Mesenchymal stem cell (in vitro differentiated cells and primary cell): ENCODE measurements around the gene TNFRSF25.
A peak's percentile ranks its signal among the peaks of the same experiment; 100 is the strongest.
"Not testable (repeated sequence)": the region's sequence is repeated elsewhere in the genome, so short reads cannot be mapped to it uniquely, and the experiment has no call there.

Experiments
- DNase-seq: peaks from one replicate; pipeline ENCODE4 v3.0.0-alpha.2; 2013
- H2AFZ ChIP-seq: one replicate; pipeline ENCODE4 v1.6.1; 2013; ENCODE audit warnings: low read depth, mild to moderate bottlenecking, control low read depth, inconsistent platforms, low read length, moderate library complexity
- H2AK5ac ChIP-seq: 2 replicates; pipeline ENCODE4 v1.6.1; 2013; ENCODE audit warnings: low read length, moderate library complexity, mild to moderate bottlenecking, inconsistent platforms; ENCODE audit not compliant: severe bottlenecking
- H2BK120ac ChIP-seq: one replicate; pipeline ENCODE4 v1.6.1; 2013; ENCODE audit warnings: low read depth, mild to moderate bottlenecking, inconsistent platforms, low read length, moderate library complexity
- H2BK12ac ChIP-seq, 2 experiments: one replicate each; pipeline ENCODE4 v1.6.1; 2013; ENCODE audit warnings: inconsistent platforms in 2 of 2, low read length in 2 of 2, mild to moderate bottlenecking in 2 of 2, moderate library complexity in 2 of 2, control low read depth in 1 of 2
- H2BK15ac ChIP-seq: one replicate; pipeline ENCODE4 v1.6.1; 2013; ENCODE audit warnings: mild to moderate bottlenecking, low read depth, inconsistent platforms; ENCODE audit not compliant: poor library complexity, severe bottlenecking
- H2BK5ac ChIP-seq: 2 replicates; pipeline ENCODE4 v1.6.1; 2013; ENCODE audit warnings: low read depth, mild to moderate bottlenecking, low read length, control low read depth, inconsistent platforms; ENCODE audit not compliant: poor library complexity, severe bottlenecking
- H3K14ac ChIP-seq, 2 experiments: one replicate each; pipeline ENCODE4 v1.6.1; 2013; ENCODE audit warnings: inconsistent platforms in 2 of 2, low read length in 2 of 2, control low read depth in 1 of 2, mild to moderate bottlenecking in 1 of 2, moderate library complexity in 1 of 2
- H3K18ac ChIP-seq, 2 experiments: one replicate each; pipeline ENCODE4 v1.6.1; 2013; ENCODE audit warnings: inconsistent platforms in 2 of 2, low read length in 2 of 2, control low read depth in 1 of 2, low read depth in 1 of 2, mild to moderate bottlenecking in 1 of 2
- H3K23ac ChIP-seq, 2 experiments: one replicate each; pipeline ENCODE4 v1.6.1; 2013; ENCODE audit warnings: inconsistent platforms in 2 of 2, low read length in 2 of 2, mild to moderate bottlenecking in 2 of 2, moderate library complexity in 2 of 2, control low read depth in 1 of 2
- H3K27ac ChIP-seq: 2 replicates; pipeline ENCODE4 v1.5.1; 2013; ENCODE audit warnings: mild to moderate bottlenecking, moderate library complexity, low read length, control low read depth, inconsistent platforms; ENCODE audit not compliant: poor library complexity, severe bottlenecking
- H3K27me3 ChIP-seq, 2 experiments: 2 replicates each; pipeline versions ENCODE4 v1.6.1 to v1.7.0; 2013; ENCODE audit warnings: low read length in 2 of 2, mild to moderate bottlenecking in 2 of 2, moderate library complexity in 2 of 2, control low read depth in 1 of 2, inconsistent platforms in 1 of 2; ENCODE audit not compliant: control insufficient read depth in 1 of 2, insufficient read depth in 1 of 2
- H3K36me3 ChIP-seq, 2 experiments: 2 replicates each; pipeline versions ENCODE4 v1.6.1 to v1.7.0; 2013; ENCODE audit warnings: low read length in 2 of 2, control low read depth in 1 of 2, inconsistent platforms in 1 of 2, low read depth in 1 of 2, mild to moderate bottlenecking in 1 of 2; ENCODE audit not compliant: insufficient read depth in 2 of 2, control insufficient read depth in 1 of 2
- H3K4ac ChIP-seq, 2 experiments: one replicate each; pipeline ENCODE4 v1.6.1; 2013; ENCODE audit warnings: inconsistent platforms in 2 of 2, low read length in 2 of 2, mild to moderate bottlenecking in 2 of 2, moderate library complexity in 2 of 2, control low read depth in 1 of 2, low read depth in 1 of 2
- H3K4me1 ChIP-seq: 2 replicates; pipeline ENCODE4 v1.6.1; 2013; ENCODE audit warnings: low read depth, low read length, control low read depth; ENCODE audit not compliant: control insufficient read depth, insufficient read depth
- H3K4me2 ChIP-seq: 2 replicates; pipeline ENCODE4 v1.6.1; 2013; ENCODE audit warnings: low read length, mild to moderate bottlenecking, inconsistent platforms; ENCODE audit not compliant: poor library complexity, severe bottlenecking
- H3K4me3 ChIP-seq, 2 experiments: 2 replicates each; pipeline versions ENCODE4 v1.5.1 to v1.7.0; 2013; ENCODE audit warnings: low read length in 2 of 2, mild to moderate bottlenecking in 2 of 2, control low read depth in 1 of 2, low read depth in 1 of 2; ENCODE audit not compliant: insufficient read depth in 1 of 2
- H3K79me1 ChIP-seq: replicated peaks from 2 replicates; pipeline ENCODE4 v1.6.1; 2013; ENCODE audit warnings: mild to moderate bottlenecking, control low read depth, low read length, inconsistent platforms; ENCODE audit not compliant: poor library complexity, severe bottlenecking
- H3K9ac ChIP-seq: 2 replicates; pipeline ENCODE4 v1.7.0; 2013; ENCODE audit warnings: mild to moderate bottlenecking, low read length, moderate library complexity
- H3K9me3 ChIP-seq: 2 replicates; pipeline ENCODE4 v1.7.0; 2013; ENCODE audit warnings: mild to moderate bottlenecking, low read length; ENCODE audit not compliant: control insufficient read depth
- H4K8ac ChIP-seq: one replicate; pipeline ENCODE4 v1.6.1; 2013; ENCODE audit warnings: inconsistent platforms, mild to moderate bottlenecking, low read length, moderate library complexity
- H4K91ac ChIP-seq: one replicate; pipeline ENCODE4 v1.6.1; 2013; ENCODE audit warnings: mild to moderate bottlenecking, low read length, inconsistent platforms
- WGBS: methylation state at CpG from one replicate; pipeline ENCODE4 v1.1.7; 2013; ENCODE audit warnings: mixed read lengths; 5-methylcytosine and 5-hydroxymethylcytosine counted together

Gene TNFRSF25

DNA sequence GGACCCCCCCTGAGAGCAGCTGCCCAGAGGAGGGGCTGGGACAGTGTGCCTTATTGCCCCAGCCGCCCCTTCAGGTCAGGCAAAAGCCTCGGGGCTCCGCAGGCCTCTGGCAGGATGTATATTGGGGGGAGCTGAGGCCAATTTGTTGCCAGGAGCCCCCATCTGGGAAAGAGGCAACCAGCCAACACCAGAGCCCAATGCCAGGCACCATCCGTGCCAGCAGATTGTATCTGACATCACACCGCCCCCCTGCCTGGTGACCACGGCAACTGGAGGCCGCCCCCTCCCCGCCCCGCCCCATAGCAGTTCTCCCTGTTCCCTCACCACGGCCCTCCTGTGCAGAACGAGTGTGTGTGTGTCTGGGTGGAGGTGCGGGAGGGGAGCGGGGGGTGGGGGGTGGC, 29.1 kb upstream of the TNFRSF25 start:
- no peak overlapping the region for H3K9ac ChIP-seq
- WGBS, result 86% methylated on average over 7 of the region's 13 CpGs
- no peak overlapping the region for H4K91ac ChIP-seq
- no peak overlapping the region for H4K8ac ChIP-seq
- no peak overlapping the region for H3K14ac ChIP-seq
- H2BK120ac ChIP-seq, result no peak overlapping the region
- peaks cover 0 to 4% of the 10 kb centered on the region in 2 experiments for H3K27me3 ChIP-seq
- no peak overlapping the region for H3K4me2 ChIP-seq
- no peak overlapping the region for H3K18ac ChIP-seq
- H2AK5ac ChIP-seq, result no peak overlapping the region
- no peak overlapping the region for H2AFZ ChIP-seq
- H3K4ac ChIP-seq, result no peak overlapping the region
- peaks cover 21% of the 10 kb centered on the region for H3K79me1 ChIP-seq
- H3K23ac ChIP-seq, result no peak overlapping the region
- H2BK15ac ChIP-seq, result peak overlapping the region; percentile 33
- DNase-seq, result no peak
- H3K36me3 ChIP-seq, result peaks cover 0 to 6% of the 10 kb centered on the region in 2 experiments
- peaks cover 47% of the 10 kb centered on the region for H3K4me1 ChIP-seq
- H2BK5ac ChIP-seq, result no peak overlapping the region
- no peak overlapping the region for H2BK12ac ChIP-seq
- no peak overlapping the region for H3K27ac ChIP-seq
- H3K9me3 ChIP-seq, result no peaks in the 10 kb centered on the region
- H3K4me3 ChIP-seq, result no peak overlapping the region

- DNase-seq, result no peak
- no peak overlapping the region for H2BK120ac ChIP-seq
- H3K27ac ChIP-seq, result no peak overlapping the region
- peak overlapping the region; percentile 33 for H2BK15ac ChIP-seq
- peaks cover 50% of the 10 kb centered on the region for H3K4me1 ChIP-seq
- no peak overlapping the region for H2BK5ac ChIP-seq
- no peak overlapping the region for H2AFZ ChIP-seq
- H3K79me1 ChIP-seq, result peaks cover 23% of the 10 kb centered on the region
- no peak overlapping the region for H3K4me3 ChIP-seq
- no peak overlapping the region for H3K23ac ChIP-seq
- WGBS, result 87% methylated on average over 4 of the region's 4 CpGs
- no peak overlapping the region for H3K14ac ChIP-seq
- peak overlapping the region in 1 of 2 experiments; percentile 13 for H3K4ac ChIP-seq
- H3K9ac ChIP-seq, result no peak overlapping the region
- peaks cover 0 to 6% of the 10 kb centered on the region in 2 experiments for H3K36me3 ChIP-seq
- H3K4me2 ChIP-seq, result no peak overlapping the region
- no peak overlapping the region for H4K8ac ChIP-seq
- no peak overlapping the region for H4K91ac ChIP-seq
- no peaks in the 10 kb centered on the region for H3K9me3 ChIP-seq
- H2BK12ac ChIP-seq, result no peak overlapping the region
- peaks cover 0 to 4% of the 10 kb centered on the region in 2 experiments for H3K27me3 ChIP-seq
- no peak overlapping the region for H3K18ac ChIP-seq
- H2AK5ac ChIP-seq, result no peak overlapping the region
Observed at GRCh38 chr1:6494627-6495026, 28.7 kb upstream of the TNFRSF25 start.

- WGBS, result 94% methylated on average over 3 of the region's 4 CpGs
- not testable (repeated sequence) for H2AK5ac ChIP-seq
Observed at GRCh38 chr1:6493834-6494223, 27.9 kb upstream of the TNFRSF25 start.

GRCh38 chr1:6491966-6492365, 26.0 kb upstream of the TNFRSF25 start:
- H2BK120ac ChIP-seq, result no peak overlapping the region
- H3K27me3 ChIP-seq, result no peaks in the 10 kb centered on the region
- 87% methylated on average over 10 of the region's 10 CpGs for WGBS
- H3K9me3 ChIP-seq, result no peaks in the 10 kb centered on the region
- H2BK5ac ChIP-seq, result no peak overlapping the region
- H3K14ac ChIP-seq, result no peak overlapping the region
- no peak overlapping the region for H2AFZ ChIP-seq
- H3K27ac ChIP-seq, result peak overlapping the region; percentile 89
- no peak overlapping the region for H3K23ac ChIP-seq
- H3K36me3 ChIP-seq, result peaks cover 0 to 20% of the 10 kb centered on the region in 2 experiments
- peak overlapping the region in 1 of 2 experiments; percentile 90 for H3K4me3 ChIP-seq
- no peak overlapping the region for H2BK15ac ChIP-seq
- H4K91ac ChIP-seq, result peak overlapping the region; percentile 87
- peak overlapping the region; percentile 34 to 64 for H3K18ac ChIP-seq
- H3K79me1 ChIP-seq, result peaks cover 41% of the 10 kb centered on the region
- no peak for DNase-seq
- H3K9ac ChIP-seq, result peak overlapping the region; percentile 88
- H3K4me1 ChIP-seq, result peaks cover 55% of the 10 kb centered on the region
- peak overlapping the region in 1 of 2 experiments; percentile 40 for H3K4ac ChIP-seq
- peak overlapping the region; percentile 70 for H2AK5ac ChIP-seq
- peak overlapping the region; percentile 8 for H4K8ac ChIP-seq
- H3K4me2 ChIP-seq, result peak overlapping the region; percentile 99
- peak overlapping the region in 1 of 2 experiments; percentile 79 for H2BK12ac ChIP-seq

More at GRCh38 chr1:6493834-6494223, 27.9 kb upstream of the TNFRSF25 start:
- H3K36me3 ChIP-seq, H2AFZ ChIP-seq, H3K23ac ChIP-seq, H3K4me3 ChIP-seq, H3K4ac ChIP-seq, H2BK120ac ChIP-seq, H4K91ac ChIP-seq, H2BK12ac ChIP-seq, H3K27ac ChIP-seq, H3K4me2 ChIP-seq, H3K14ac ChIP-seq, H4K8ac ChIP-seq, H3K27me3 ChIP-seq, H3K9me3 ChIP-seq, DNase-seq, H3K9ac ChIP-seq, H2BK5ac ChIP-seq, H2BK15ac ChIP-seq, H3K18ac ChIP-seq: not testable (repeated sequence)
- peaks cover 31% of the 10 kb centered on the region for H3K79me1 ChIP-seq
- H3K4me1 ChIP-seq, result peaks cover 58% of the 10 kb centered on the region
